SKM-1 treated with dmso at 0.1 percent for 144 hours (cell line): Measurements from ENCODE around the gene GPLD1.
"Not testable (repeated sequence)": the region's sequence is repeated elsewhere in the genome, so short reads cannot be mapped to it uniquely, and the experiment has no call there.

ENCODE experiments used
- DNase-seq: peaks from one replicate; lab custom pipeline; 2025; ENCODE audit not compliant: unreplicated experiment; lab: John Stamatoyannopoulos, UW

GPLD1 gene

DNA sequence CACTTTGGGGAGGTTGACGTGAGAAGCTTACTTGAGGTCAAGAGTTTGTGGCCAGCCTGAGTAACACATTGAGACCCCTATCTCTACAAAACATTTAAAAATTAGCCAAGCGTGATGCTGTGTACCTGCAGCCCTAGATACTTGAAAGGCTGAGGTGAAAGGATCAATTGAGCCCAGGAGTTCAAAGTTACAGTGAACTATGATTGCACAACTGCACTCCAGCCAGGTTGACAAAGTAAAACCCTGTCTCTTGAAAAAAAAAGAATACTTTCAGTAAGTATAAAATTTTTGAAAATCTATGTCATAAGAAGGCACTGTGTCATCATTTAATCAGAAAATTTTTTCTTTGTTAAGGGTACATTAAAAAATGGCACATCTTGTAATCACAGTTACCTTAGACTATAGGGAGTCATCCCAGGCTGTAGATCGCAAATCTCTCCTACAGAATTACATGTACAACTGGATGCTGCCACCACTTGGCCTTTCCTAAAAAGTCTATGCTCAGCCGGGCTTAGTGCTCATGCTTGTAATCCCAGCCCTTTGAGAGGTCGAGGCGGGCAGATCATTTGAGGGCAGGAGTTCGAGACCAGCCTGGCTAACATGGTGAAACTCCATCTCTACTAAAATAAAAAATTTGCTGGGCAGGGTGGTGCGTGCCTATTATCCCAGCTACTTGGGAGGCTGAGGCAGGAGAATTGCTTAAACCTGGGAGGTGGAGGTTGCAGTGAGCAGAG, 103.7 kb downstream of the GPLD1 start:
- no peak for DNase-seq

DNA sequence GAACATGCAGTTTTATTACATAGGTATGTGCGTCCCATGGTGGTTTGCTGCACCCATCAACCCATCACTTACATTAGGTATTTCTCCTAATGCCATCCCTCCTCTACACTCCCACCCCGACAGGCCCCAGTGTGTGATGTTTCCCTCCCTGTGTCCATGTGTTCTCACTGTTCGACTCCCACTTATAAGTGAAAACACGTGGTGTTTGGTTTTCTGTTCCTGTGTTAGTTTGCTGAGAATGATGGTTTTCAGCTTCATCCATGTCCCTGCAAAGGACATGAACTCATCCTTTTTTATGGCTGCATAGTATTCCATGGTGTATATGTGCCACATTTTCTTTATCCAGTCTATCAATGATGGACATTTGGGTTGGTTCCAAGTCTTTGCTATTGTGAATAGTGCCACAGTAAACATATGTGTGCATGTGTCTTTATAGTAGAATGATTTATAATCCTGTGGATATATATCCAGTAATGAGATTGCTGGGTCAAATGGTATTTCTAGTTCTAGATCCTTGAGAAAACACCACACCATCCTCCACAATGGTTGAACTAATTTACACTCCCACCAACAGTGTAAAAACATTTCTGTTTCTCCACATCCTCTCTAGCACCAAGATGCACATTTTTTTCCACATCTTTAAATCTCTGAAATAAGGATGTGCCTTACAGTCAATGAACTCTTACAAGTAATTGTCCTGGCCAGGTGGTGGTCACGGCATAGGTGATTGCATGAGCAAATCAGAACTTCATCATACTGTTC, 104.8 kb downstream of the GPLD1 start:
- DNase-seq: not testable (repeated sequence)

DNA sequence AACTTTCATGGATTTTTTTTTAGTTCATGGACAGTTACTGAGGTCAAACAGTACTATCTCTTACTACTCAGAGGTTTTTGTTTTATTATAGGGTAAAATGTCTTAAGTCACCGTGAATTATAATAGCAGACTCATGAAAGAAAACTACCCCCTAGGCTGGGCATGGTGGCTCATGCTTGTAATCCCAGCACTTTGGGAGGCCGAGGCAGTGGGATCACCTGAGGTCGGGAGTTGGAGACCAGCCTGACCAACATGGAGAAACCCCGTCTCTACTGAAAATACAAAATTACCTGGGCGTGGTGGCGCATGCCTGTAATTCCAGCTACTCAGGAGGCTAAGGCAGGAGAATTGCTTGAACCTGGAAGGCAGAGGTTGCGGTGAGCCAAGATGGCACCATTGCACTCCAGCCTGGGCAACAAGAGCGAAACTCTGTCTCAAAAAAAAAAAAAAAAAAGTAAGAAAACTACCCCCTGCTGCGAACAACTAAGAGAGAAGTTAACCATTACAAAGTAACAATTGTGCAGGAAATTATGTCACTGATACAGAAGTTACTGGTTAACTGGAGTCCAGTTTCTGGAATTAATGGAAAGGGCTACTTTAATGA, 106.4 kb downstream of the GPLD1 start:
- DNase-seq: not testable (repeated sequence)

DNA sequence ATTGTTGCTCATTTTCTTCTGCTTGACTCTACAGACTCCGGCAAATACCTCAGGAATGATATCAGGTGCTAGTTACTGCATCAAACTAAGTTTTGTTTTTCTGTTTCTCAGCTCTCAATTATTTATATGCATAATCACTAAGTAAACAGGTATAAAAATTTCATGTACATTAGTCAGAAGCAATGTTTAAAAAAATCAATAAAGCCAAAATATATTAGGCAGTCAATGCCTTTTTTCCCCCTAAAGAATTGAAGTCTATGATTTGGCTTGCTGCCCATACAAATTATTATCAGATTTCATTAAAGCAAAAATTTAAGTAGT, 107.2 kb downstream of the GPLD1 start:
- DNase-seq: no peak

DNA sequence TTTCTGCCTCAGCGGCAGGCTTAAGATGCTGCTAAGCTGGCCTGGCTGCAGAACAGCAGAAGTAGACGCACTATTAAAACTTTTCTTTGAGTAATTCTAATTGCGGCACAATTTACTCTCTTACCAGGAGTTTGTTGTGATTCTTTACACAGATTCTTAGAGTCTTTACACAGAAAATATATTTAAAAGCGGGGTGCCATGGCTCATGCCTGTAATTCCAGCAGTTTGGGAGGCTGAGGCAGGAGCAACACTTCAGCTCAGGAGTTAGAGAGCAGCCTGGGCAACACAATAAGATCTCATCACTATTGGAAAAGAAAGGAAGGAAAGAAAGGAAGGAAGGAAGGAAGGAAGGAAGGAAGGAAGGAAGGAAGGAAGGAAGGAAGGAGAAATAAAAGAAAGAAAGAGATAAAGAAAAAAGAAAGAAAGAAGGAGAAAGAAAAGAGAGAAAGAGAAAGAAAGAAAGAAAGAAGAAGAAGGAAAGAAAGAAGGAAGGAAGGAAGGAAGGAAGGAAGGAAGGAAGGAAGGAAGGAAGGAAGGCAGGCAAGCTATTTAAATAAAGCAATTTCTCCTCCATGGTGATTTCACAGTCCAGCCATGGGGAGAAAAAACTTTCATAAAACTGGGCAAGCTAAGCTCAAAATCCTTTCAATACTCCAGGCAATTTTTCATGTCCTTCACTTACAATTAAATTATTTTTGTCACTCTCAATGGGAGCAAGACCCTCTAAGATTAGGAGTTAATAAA, 107.7 kb downstream of the GPLD1 start:
- no peak for DNase-seq

DNA sequence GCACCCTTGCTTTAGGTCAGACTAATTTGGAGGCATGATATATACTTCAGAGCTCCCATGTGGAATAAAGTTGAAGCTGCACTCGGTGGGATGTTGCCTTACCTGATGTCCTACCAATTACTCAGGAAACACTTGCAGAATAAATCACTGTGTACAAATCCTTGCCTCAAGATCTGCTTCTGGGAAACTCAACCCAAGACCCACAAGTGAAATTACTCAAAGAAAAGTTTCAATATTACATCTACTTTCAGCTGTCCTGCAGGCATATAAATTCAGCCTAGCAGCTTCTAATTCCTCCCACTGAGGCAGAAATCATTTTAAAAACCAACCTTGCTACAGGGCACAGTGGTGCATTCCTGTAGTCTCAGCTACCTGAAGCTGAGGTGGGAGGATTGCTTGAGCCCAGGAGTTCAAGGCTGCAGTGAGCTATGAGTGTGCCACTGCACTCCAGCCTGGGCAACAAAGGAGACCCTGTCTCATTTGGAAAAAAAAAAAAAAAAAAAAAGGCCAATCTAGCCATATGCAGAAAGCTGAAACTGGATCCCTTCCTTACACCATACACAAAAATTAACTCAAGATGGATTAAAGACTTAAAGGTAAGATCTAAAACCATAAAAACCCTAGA, 110.8 kb downstream of the GPLD1 start:
- DNase-seq: no peak
